Measurements from ENCODE around the gene FKRP.
A peak's percentile ranks its signal among the peaks of the same experiment; 100 is the strongest.

Gene FKRP

GRCh38 chr19:46731007-46731501, 14.8 kb upstream of the FKRP start:
- no peak for DNase-seq (ENCODE audit: low read depth in 2 of 2)

GRCh38 chr19:46731584-46731983, 14.3 kb upstream of the FKRP start:
- no peak for DNase-seq (ENCODE audit: low read depth in 2 of 2)

- no peak for DNase-seq (ENCODE audit: low read depth in 2 of 2)
These were observed 13.5 kb upstream of the FKRP start for GRCh38 chr19:46732172-46732938.

DNA sequence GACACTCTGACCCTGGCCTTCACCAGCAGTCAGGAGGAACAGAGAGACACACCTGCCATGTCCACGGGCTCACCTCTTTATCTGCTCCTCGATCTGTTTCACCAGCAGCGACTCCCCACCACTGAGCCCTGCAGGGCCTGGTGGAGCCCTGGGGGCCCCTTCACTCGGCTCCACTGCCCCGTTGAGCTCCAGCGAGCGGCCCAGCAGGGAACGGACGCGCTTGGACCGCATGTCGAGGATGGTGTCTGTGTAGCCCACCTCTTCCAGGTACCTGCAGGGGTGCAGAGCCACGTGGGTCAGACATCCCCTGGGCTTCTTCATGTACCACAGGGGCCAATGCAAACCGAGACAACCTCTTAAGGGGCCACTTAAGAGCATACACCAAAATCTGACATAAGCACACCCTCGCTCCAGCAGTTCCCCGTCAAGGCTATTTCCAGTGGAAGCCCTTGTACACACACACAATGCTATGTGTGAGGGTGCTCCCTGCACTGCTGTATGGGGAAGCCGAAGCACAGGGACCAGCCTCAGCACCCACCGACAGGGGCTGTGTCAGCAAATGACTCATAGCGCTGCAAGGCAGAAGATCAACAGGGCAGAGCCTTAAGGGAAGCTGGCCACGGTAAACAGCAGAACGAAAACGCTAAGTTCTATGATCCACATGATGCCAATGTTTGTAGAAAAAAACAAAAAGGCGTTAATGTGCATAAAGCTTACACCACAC, 12.7 kb upstream of the FKRP start:
- no peak for DNase-seq (ENCODE audit: low read depth in 2 of 2)

DNA sequence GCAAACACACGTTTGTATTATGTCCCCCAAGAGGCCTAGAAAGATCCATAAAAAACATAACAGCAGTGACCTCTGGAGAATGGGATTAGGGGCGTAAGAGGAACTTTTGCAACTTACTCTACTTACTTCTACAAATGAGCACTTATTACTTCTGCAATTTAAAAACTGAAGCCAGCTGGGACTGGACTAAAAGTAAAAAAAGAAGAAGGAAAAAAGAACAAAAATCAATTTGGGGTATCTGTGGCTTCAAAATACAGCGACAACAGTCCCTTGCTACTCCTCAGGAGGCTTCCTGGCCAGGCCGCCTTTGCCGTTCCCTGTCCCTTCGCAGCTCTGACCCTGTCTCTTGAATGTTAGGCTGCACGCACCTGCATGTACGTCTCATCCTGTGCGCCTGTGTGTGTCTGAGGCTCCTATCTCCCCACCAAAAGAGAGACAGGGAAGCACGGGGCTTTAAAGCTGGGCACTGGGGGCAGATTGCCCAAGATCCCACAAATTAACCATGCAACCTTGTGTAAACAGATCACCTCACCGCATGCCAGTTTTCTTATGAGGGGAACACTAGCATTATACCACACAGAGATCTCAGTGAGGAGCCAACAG, 12.1 kb upstream of the FKRP start:
- no peak for DNase-seq (ENCODE audit: low read depth in 2 of 2)

DNA sequence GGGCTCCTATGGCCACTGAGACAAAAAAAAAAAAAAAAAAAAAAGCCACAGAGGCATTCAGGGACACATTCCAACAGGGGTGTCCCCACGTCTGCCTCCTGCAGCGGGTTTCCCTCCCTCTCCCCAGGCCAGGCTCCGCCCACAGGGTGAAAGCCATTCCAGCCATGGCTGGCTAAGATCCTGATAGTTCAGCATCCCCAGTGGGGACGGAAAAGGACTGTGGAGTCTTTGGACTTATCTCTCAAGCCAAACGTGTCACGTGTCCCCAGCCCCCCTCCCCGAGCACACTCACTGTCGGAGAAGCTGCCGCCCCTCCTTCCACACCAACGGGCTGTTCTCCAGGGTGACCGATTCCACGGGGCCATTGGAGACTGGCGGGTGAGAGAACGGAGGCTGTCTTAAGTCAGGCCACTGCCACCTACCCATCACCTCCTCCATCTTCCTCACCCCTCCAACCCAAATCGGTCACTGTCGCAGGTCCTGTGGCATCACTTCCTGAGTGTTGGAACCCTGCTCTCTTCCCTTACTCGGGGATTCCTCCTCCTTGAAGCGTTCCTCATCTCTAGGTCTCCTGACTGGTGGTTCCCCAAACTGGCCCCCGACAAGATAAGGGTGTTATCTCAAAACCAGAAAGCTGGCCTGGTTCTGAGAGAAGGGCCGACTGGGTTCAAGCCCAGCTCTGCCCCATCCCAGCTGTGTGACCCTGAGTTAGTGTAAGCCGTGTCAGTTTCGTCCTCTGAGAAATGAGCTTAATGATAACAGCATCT, 9.1 kb upstream of the FKRP start:
- DNase-seq (ENCODE audit: low read depth in 2 of 2) = no peak

DNA sequence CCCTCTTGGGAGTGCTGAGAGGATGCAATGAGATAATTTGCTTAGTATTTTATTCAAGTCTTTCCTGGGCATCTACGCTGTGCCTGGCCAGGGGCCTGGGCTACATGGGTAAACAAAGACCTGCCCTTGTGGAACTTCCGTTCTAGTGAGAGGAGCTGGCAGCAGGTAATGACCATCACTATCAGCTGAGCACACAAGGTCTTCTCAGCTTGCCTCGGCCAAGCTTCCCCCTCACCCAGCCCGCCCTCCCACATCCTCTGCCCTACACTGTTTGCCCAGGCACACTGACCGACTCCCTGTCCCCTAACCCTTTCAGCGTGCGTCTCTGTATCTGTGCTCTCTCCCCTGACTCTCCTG, 8.6 kb upstream of the FKRP start:
- no peak for DNase-seq (ENCODE audit: low read depth in 2 of 2)

- no peak for DNase-seq (ENCODE audit: low read depth in 2 of 2)
These were observed 8.1 kb upstream of the FKRP start for GRCh38 chr19:46737761-46738171.

GRCh38 chr19:46739290-46739771, 6.5 kb upstream of the FKRP start:
- DNase-seq (ENCODE audit: low read depth in 2 of 2) = no peak

- DNase-seq (ENCODE audit: low read depth in 2 of 2) = no peak
These were observed 4.4 kb upstream of the FKRP start for GRCh38 chr19:46741447-46741846.

GRCh38 chr19:46742926-46743480, 2.9 kb upstream of the FKRP start:
- no peak for DNase-seq (ENCODE audit: low read depth in 2 of 2)

GRCh38 chr19:46744005-46744691, 1.7 kb upstream of the FKRP start:
- no peak for DNase-seq (ENCODE audit: low read depth in 2 of 2)

GRCh38 chr19:46745030-46745429, 827 bp upstream of the FKRP start:
- no peak for DNase-seq (ENCODE audit: low read depth in 2 of 2)

DNA sequence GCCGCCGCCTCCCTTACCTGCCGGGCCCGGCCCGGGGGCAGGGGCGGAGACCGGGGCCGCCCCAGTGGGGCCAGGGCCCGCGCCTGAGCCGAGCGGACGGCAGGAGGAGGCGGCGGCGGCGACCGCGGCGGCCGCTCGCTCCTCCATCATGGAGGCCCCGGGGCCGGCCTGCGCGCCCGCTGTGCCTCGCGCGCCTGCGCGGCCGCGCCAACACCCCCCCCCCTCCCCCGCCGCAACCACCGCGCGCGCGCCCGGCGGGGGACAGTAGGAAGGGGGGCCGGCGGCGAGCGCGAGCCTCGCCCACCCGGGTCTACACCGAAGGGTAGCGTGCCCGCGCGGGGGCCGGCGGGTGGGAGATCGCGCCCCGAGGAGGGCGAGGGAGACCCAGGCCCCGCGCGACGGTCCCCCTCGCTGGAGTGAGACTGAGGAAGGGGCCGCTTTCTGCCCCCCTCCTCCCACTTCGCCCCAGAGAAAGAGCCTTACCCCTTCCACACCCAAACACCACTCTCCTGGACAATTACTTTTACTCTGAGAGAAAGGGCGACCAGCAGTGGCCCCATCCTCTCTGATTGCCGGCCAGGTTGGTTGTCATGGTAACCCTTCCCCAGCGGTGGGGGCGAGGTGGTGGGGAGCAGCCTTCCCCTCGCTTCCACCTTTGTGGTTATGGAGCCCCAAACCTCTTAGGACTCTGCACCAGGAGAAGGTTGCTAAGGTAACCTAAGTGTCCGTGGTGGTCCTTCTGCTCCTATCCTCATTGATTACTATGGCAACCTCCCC, 612 bp downstream of the FKRP start, which contains the start of gene STRN4:
STRN4 (minus strand) TSS at position 170 of the 777 bp plus-strand sequence; CDS start at position 150, 20 bp downstream.
- peak in 1 of 2 donors; percentile 27 for DNase-seq (ENCODE audit: low read depth in 2 of 2)

- DNase-seq (ENCODE audit: low read depth in 2 of 2) = peak; percentile 57 to 58
These were observed 2.7 kb downstream of the FKRP start for GRCh38 chr19:46748325-46749109.

GRCh38 chr19:46753420-46754155, 7.7 kb downstream of the FKRP start:
- peak in 1 of 2 donors; percentile 30 for DNase-seq (ENCODE audit: low read depth in 2 of 2)

DNA sequence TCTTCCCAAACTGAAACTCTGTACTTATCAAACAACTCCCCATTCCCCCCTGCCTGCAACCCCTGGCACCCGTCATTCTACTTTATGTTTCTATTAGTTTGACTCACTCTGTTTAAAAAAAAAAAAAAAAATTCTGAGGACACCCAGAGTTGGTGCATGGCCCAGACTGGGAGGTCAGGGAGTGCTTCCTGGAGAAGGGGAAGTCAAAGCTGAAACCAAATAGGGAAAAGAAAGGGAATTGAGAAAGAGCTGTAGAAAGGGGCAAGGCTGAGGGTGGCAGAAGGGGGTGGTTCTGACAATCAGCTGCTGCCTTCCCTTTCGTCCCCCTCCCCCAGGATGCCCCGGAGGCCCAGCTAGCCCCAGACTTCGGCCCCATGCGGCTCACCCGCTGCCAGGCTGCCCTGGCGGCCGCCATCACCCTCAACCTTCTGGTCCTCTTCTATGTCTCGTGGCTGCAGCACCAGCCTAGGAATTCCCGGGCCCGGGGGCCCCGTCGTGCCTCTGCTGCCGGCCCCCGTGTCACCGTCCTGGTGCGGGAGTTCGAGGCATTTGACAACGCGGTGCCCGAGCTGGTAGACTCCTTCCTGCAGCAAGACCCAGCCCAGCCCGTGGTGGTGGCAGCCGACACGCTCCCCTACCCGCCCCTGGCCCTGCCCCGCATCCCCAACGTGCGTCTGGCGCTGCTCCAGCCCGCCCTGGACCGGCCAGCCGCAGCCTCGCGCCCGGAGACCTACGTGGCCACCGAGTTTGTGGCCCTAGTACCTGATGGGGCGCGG, 9.4 kb downstream of the FKRP start:
- DNase-seq (ENCODE audit: low read depth in 2 of 2) = no peak
